ENCODE data around the gene SF1. TPM values are rescaled to one million over a fixed set of nuclear protein-coding genes. Genes with fewer than 3 reads are reported as not detected.

SF1 gene
- total RNA-seq, 1 donor from 2014 or later = 687 TPM

Other genes starting within 250 kb of the SF1 start
- not detected in 2 replicates for gene SLC22A11, start 222.6 kb downstream of the SF1 start, total RNA-seq
- not detected in 2 replicates for gene SLC22A12, start 187.3 kb downstream of the SF1 start, total RNA-seq
- gene NRXN2, start 55.3 kb downstream of the SF1 start, total RNA-seq = 0.54 and 0.73 TPM in 2 replicates
- 165 and 177 TPM in 2 replicates for gene RASGRP2, start 34.4 kb downstream of the SF1 start, total RNA-seq
- gene PYGM, start 18.6 kb downstream of the SF1 start, total RNA-seq = 3.2 and 4.8 TPM in 2 replicates
- 69.1 and 73.6 TPM in 2 replicates for gene MAP4K2, start 24.7 kb upstream of the SF1 start, total RNA-seq
- 35.1 and 44.6 TPM in 2 replicates for gene MEN1, start 32.0 kb upstream of the SF1 start, total RNA-seq
- gene CDC42BPG, start 66.1 kb upstream of the SF1 start, total RNA-seq = 2.2 and 3.7 TPM in 2 replicates
- gene EHD1, start 100.1 kb upstream of the SF1 start, total RNA-seq = 357 and 360 TPM in 2 replicates
- gene ATG2A, start 138.7 kb upstream of the SF1 start, total RNA-seq = 31.2 and 35.0 TPM in 2 replicates
- gene PPP2R5B, start 146.1 kb upstream of the SF1 start, total RNA-seq = 12.0 and 12.6 TPM in 2 replicates
- gene GPHA2, start 157.4 kb upstream of the SF1 start, total RNA-seq = 0.33 and 0.71 TPM in 2 replicates
- 0.20 and 1.5 TPM in 2 replicates for gene MAJIN, start 193.6 kb upstream of the SF1 start, total RNA-seq
- gene BATF2, start 218.4 kb upstream of the SF1 start, total RNA-seq = 0.07 and 0.24 TPM in 2 replicates
- 65.6 and 79.4 TPM in 2 replicates for gene ARL2, start 235.6 kb upstream of the SF1 start, total RNA-seq
- 17.3 and 19.3 TPM in 2 replicates for gene SNX15, start 248.9 kb upstream of the SF1 start, total RNA-seq

All from activated B cell treated with CpG ODN at 0.5 μM for 24 hours (primary cell).